Measurements from ENCODE around the gene GALNT18.

Gene GALNT18

DNA sequence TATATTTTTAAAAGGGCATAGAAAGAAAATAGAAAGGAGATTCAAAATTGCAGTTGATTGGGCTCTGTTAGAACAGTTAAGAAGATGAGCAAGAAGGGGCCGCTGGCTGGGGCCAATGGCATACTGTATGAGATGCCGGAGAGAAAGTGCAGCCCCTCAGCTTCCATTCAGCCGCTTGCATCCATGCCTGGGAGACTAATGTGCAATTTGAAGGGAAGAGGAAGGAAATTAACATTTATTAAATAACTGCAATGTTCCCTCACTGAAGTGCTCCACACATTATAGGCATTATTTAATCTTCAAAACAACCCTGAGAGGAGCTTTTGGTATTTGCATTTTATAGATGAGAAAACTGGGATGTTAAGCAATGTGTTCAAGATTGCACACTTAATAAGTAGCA lies 224.0 kb downstream of the GALNT18 start:
- H3K27me3 ChIP-seq, result no peaks in the 10 kb centered on the region
- no peak overlapping the region for H3K4me3 ChIP-seq (ENCODE audit: low read depth, low read length)
- DNase-seq, result no peak
- no peaks in the 10 kb centered on the region for H3K36me3 ChIP-seq
- TF ChIP-seq, protein P1, sequence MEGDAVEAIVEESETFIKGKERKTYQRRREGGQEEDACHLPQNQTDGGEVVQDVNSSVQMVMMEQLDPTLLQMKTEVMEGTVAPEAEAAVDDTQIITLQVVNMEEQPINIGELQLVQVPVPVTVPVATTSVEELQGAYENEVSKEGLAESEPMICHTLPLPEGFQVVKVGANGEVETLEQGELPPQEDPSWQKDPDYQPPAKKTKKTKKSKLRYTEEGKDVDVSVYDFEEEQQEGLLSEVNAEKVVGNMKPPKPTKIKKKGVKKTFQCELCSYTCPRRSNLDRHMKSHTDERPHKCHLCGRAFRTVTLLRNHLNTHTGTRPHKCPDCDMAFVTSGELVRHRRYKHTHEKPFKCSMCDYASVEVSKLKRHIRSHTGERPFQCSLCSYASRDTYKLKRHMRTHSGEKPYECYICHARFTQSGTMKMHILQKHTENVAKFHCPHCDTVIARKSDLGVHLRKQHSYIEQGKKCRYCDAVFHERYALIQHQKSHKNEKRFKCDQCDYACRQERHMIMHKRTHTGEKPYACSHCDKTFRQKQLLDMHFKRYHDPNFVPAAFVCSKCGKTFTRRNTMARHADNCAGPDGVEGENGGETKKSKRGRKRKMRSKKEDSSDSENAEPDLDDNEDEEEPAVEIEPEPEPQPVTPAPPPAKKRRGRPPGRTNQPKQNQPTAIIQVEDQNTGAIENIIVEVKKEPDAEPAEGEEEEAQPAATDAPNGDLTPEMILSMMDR (IDR thresholded peaks at IDR 0.05; ENCODE audit: low read depth, low read length), result no peak
- no peaks in the 10 kb centered on the region for H3K4me1 ChIP-seq
- H3K9me3 ChIP-seq, result no peaks in the 10 kb centered on the region

DNA sequence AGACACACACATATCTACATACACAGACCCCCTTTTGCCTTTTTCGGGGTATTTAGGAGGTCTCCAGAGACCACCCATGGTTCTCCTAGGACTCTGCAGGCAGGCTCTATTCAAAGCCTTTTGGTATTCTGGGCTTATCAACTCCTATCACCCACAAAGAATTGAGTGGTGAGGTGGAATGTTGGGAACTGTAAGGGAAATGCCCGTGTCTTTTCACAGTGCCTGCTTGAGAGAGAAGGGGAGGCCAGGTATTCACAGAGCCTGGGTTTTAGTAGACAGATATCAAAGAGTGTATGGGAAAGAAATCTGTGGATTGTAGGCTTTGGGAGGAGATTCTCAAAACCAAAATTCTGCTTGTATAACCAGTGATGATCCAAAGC lies 224.8 kb downstream of the GALNT18 start:
- H3K27me3 ChIP-seq, result no peaks in the 10 kb centered on the region

DNA sequence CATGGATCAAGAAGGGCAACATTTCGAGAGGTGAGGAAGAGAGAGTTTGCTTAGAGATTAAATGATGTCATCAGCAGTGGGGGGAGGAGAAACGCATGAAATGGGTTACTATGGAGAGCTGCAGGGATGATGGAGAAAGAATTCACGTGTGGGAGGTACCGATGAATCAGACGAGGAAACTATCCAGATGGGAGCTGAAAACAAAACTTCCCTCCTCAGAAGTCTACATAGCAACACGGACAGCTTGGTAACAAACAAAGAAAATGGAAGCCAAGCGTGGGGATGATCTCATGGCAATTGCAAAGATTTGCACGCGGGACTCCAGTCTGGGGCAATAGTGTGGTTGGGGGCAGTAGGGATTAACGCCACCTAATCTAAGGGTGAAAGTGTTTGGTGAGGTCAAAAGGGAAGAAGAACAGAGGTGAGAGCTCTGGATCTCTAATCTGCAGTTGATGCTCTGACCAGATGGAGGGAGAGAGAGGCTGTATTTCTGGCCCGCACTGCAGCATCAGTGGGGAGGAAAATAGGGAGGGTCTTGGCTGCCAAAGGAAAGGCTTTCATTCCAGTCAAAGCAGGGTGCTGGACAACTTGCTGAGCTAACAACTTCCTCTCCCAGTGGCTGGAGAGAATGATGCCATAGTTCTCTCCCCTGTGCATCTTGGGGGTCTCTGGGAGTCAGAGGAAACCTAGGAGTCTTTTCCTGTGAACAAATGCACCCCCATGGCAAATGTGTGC lies 225.3 kb downstream of the GALNT18 start:
- TF ChIP-seq, protein P1 (IDR thresholded peaks at IDR 0.05; ENCODE audit: low read depth, low read length), result no peak
- no peaks in the 10 kb centered on the region for H3K27me3 ChIP-seq
- H3K4me1 ChIP-seq, result no peaks in the 10 kb centered on the region
- no peak overlapping the region for H3K4me3 ChIP-seq (ENCODE audit: low read depth, low read length)
- no peak for DNase-seq
- no peaks in the 10 kb centered on the region for H3K9me3 ChIP-seq
- H3K36me3 ChIP-seq, result no peaks in the 10 kb centered on the region

More for the DNA sequence above, 224.8 kb downstream of the GALNT18 start:
- no peak for DNase-seq
- H3K9me3 ChIP-seq, result no peaks in the 10 kb centered on the region
- H3K4me1 ChIP-seq, result no peaks in the 10 kb centered on the region
- H3K36me3 ChIP-seq, result no peaks in the 10 kb centered on the region
- H3K4me3 ChIP-seq (ENCODE audit: low read depth, low read length), result no peak overlapping the region
- TF ChIP-seq, protein P1 (IDR thresholded peaks at IDR 0.05; ENCODE audit: low read depth, low read length), result no peak

DNA sequence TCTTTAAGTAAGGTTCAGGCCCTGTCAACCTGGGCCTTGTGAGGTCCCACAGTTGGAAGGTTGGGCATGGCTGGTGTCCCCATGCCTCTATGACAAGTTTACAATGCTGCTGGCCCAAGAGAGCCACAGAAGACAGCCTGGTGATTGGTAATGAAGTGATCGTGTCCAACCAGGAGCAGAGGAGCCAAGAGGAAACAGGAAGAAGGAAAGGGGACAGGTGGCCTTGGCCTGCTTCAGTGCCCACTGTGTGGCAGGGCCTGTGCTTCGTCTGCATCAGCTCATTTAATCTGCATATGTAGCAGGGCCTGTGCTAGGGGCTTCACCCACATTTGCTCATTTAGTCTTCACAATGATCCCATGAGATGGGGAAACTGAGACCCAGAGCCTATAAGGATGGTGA lies 226.7 kb downstream of the GALNT18 start:
- Histone ChIP-seq H3K4me1 (no peaks in the 10 kb centered on the region), H3K9me3 (no peaks in the 10 kb centered on the region), H3K36me3 (no peaks in the 10 kb centered on the region), H3K27me3 (no peaks in the 10 kb centered on the region), H3K4me3 (ENCODE audit: low read depth, low read length) (no peak overlapping the region)
- TF ChIP-seq, protein P1 (IDR thresholded peaks at IDR 0.05; ENCODE audit: low read depth, low read length), result no peak
- no peak for DNase-seq

DNA sequence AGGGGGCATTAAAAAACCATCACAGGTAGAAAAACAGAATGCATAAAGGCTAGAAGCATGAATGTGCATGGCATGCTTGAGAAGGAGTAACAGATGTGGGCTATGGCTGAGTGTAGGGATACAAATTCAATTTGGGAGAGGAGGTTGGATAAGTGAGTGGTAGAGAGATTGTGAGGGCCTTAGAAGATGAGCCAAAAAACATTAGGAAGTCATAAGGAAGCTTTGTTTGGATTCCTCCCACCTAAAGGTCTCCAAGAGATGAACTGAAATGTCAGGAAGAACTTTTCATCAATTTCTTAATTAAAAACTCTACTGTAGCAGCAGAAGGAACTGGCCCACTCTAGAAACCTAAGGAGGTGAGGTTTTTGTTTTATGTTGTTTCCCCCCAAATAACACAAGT lies 227.6 kb downstream of the GALNT18 start:
- DNase-seq, result no peak
- H3K27me3 ChIP-seq, result no peaks in the 10 kb centered on the region

More for the DNA sequence above, 227.6 kb downstream of the GALNT18 start:
- no peak overlapping the region for H3K4me3 ChIP-seq (ENCODE audit: low read depth, low read length)
- TF ChIP-seq, protein P1 (IDR thresholded peaks at IDR 0.05; ENCODE audit: low read depth, low read length), result no peak
- no peaks in the 10 kb centered on the region for H3K9me3 ChIP-seq
- H3K36me3 ChIP-seq, result no peaks in the 10 kb centered on the region
- H3K4me1 ChIP-seq, result no peaks in the 10 kb centered on the region
